ENCODE data around the gene UBXN11. TPM values are rescaled to one million over a fixed set of nuclear protein-coding genes. Genes with fewer than 3 reads are reported as not detected.

The UBXN11 gene
- total RNA-seq = 10 to 100 TPM; 17.3 to 37.0 (median 28.8) TPM
- polyA plus RNA-seq = 10 to 100 TPM in 1 of 2 donors, 1 to 10 TPM in 1; 3.6 to 25.1 TPM
- long read RNA-seq, donor 1, transcript UBXN11-214 (13 exons, 2,542 nt) = major isoform, 26 of 252 reads
- long read RNA-seq, donor 1, transcript UBXN11-202 (14 exons, 1,555 nt) = minor isoform, 17 of 252 reads
- long read RNA-seq, donor 1, partial matches to known transcripts = 19 of 252 reads
- long read RNA-seq, donor 1, other reads (novel, unspliced or antisense) = 182 of 252 reads
- long read RNA-seq, donor 2, partial matches to known transcripts = 21 of 22 reads
- long read RNA-seq, donor 2, other reads (novel, unspliced or antisense) = 0 of 22 reads
- long read RNA-seq, donor 3, transcript UBXN11-202 (14 exons, 1,555 nt) = minor isoform, 9 of 103 reads
- long read RNA-seq, donor 3, transcript UBXN11-213 (14 exons, 2,646 nt) = minor isoform, 5 of 103 reads
- long read RNA-seq, donor 3, transcript UBXN11-214 (13 exons, 2,542 nt) = major isoform, 11 of 103 reads
- long read RNA-seq, donor 3, partial matches to known transcripts = 11 of 103 reads
- long read RNA-seq, donor 3, other reads (novel, unspliced or antisense) = 67 of 103 reads

DNA sequence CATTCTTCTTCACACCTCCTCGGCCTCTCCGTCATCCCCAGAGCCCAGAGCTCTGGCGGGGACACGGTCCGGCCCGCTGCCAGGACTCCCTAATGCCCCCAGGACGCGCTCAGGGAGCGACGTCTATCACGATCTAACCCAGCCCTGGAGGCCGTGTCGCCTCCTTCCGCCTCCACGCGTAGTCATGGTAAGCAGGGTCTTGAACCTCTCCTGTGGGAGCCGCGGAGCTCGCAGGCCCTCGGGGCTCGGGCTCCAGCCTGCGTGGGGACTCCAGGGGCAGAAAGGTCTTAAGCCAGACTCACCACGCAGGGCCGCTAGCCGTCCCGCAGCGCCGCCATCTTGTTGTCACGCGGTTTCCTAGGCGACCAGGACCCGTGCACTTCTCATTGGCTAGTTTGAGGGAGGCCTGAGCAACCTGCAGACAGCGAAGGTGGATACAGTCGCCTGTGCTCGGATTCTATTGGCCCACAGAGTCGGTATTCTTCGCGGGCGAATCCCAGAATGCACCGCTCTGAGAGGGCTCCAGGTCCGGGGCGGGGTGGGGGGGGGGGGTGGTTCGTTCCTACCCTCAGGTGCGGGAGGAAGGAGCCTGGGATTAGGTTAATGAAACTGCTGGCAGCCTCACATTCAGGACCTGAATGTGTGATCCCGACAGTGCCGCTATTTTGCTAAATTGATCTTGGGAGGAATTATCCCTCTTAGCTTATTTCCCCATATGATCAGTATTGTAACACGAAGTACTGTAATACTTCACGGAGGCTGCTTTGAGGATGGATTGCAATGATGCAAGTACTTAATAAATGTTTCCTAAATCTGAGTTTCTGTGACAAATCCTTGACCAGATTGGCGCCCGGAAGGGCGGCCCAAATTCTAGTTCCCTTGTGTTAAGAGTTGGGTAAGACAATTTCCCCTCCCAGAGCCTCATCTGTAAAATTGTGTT, at the start of gene UBXN11:
Gene UBXN11 (minus strand): TSS at position 347 of the 940 bp plus-strand sequence. CDS start 3,753 bp downstream, outside the sequence.
- intact Hi-C loops (cut with DNase I) = no loop called here
- Histone ChIP-seq H3K36me3 (no peaks in the 10 kb centered on the region), H3K4me1 (ENCODE audit: insufficient read depth) (peaks cover 5% of the 10 kb centered on the region), H3K27me3 (no peaks in the 10 kb centered on the region), H3K4me3 (peak within 1 kb of the TSS; percentile 77), H3K27ac (no peak within 1 kb of the TSS), H3K9me3 (no peaks in the 10 kb centered on the region)
- 2% methylated on average over 42 to 51 of the region's 51 CpGs for whole genome bisulfite sequencing, 3 donors
- peak; percentile 87 to 92 (median 91) for DNase-seq
- TF ChIP-seq POLR2A (IDR thresholded peaks at IDR 0.05) (no peak), EP300 (IDR thresholded peaks at IDR 0.05) (no peak), CTCF (IDR thresholded peaks at IDR 0.05) (no peak)

- H3K4me1 ChIP-seq (ENCODE audit: insufficient read depth) = peaks cover 2% of the 10 kb centered on the region
- TF ChIP-seq POLR2A (IDR thresholded peaks at IDR 0.05) (no peak), CTCF (IDR thresholded peaks at IDR 0.05) (no peak), EP300 (IDR thresholded peaks at IDR 0.05) (no peak)
- intact Hi-C loops (cut with DNase I) = no loop called here
- 80 to 92% (median 86%) methylated on average over 5 of the region's 5 CpGs for WGBS, 3 donors
- no peaks in the 10 kb centered on the region for H3K9me3 ChIP-seq
- no peaks in the 10 kb centered on the region for H3K36me3 ChIP-seq
- no peak overlapping the region for H3K27ac ChIP-seq
- H3K4me3 ChIP-seq = no peak overlapping the region
- no peaks in the 10 kb centered on the region for H3K27me3 ChIP-seq
- no peak for DNase-seq
Observed at GRCh38 chr1:26356106-26356505, 49.7 kb upstream of the UBXN11 start.

- Histone ChIP-seq H3K27me3 (no peaks in the 10 kb centered on the region), H3K36me3 (no peaks in the 10 kb centered on the region), H3K27ac (no peak overlapping the region), H3K4me1 (ENCODE audit: insufficient read depth) (no peaks in the 10 kb centered on the region), H3K4me3 (no peak overlapping the region), H3K9me3 (no peaks in the 10 kb centered on the region)
- TF ChIP-seq EP300 (IDR thresholded peaks at IDR 0.05) (no peak), CTCF (IDR thresholded peaks at IDR 0.05) (no peak), POLR2A (IDR thresholded peaks at IDR 0.05) (no peak)
- DNase-seq = no peak
- WGBS, 3 donors = 84 to 91% (median 86%) methylated on average over 9 of the region's 9 CpGs
- intact Hi-C loops (cut with DNase I) = no loop called here
Observed at GRCh38 chr1:26354972-26355371, 48.5 kb upstream of the UBXN11 start.
